ENCODE results near the gene THSD8. TPM values are rescaled to one million over a fixed set of nuclear protein-coding genes. Genes with fewer than 3 reads are reported as not detected.

THSD8 gene
- total RNA-seq, 2 donors from 2014 or later: not detected

DNA sequence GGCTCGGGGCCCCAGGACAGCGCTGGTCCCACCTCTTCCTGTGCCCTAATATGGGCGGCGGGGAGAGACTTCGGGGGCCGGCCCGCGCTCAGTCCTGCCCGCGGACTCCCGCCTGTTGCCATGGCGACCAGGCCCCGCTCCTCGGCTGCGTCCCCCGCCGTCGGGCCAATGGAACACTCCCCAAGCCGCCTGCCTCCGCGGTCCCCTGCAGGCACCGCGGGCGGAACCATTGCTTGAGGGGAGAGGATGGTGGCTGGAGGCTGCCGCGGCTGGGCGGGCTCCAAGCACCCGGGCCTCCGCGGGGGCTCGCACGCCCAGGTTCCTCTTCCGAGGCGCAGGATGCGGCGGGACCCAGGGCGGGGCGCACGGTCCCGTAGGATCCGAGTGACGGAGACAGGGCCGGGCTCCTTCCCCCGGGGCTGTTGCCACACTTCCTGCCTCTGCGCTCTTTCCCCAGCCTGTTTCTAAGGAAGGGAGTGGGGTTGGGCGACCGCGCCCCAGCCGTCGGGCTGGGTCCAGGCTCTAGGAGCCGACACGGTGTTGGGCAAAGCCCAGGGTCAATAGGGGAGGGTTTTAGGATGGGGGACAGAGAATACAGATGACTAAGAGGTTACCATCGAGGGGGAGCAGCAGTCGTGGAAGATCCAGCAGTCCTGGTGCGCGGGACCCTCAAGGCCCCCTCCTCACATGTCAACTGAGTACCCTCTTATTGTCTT is 11.8 kb upstream of the THSD8 start:
- peak overlapping the region; percentile 99 to 100 for H3K27ac ChIP-seq
- H3K4me1 ChIP-seq (ENCODE audit: control insufficient read depth in 1 of 2, low read depth in 2 of 2): peaks cover 38 to 54% of the 10 kb centered on the region in 2 donors
- ATAC-seq (ENCODE audit: insufficient number of reproducible peaks, low FRiP score, low read depth): peak; percentile 30
- peak; percentile 90 for DNase-seq (ENCODE audit: low spot score)
- no peaks in the 10 kb centered on the region for H3K27me3 ChIP-seq (replicated peaks; ENCODE audit: insufficient read depth)
- H3K9me3 ChIP-seq: no peaks in the 10 kb centered on the region
- TF ChIP-seq CTCF (IDR thresholded peaks at IDR 0.05): no peak
- peak overlapping the region; percentile 91 for H3K4me3 ChIP-seq
- H3K36me3 ChIP-seq: no peaks in the 10 kb centered on the region

DNA sequence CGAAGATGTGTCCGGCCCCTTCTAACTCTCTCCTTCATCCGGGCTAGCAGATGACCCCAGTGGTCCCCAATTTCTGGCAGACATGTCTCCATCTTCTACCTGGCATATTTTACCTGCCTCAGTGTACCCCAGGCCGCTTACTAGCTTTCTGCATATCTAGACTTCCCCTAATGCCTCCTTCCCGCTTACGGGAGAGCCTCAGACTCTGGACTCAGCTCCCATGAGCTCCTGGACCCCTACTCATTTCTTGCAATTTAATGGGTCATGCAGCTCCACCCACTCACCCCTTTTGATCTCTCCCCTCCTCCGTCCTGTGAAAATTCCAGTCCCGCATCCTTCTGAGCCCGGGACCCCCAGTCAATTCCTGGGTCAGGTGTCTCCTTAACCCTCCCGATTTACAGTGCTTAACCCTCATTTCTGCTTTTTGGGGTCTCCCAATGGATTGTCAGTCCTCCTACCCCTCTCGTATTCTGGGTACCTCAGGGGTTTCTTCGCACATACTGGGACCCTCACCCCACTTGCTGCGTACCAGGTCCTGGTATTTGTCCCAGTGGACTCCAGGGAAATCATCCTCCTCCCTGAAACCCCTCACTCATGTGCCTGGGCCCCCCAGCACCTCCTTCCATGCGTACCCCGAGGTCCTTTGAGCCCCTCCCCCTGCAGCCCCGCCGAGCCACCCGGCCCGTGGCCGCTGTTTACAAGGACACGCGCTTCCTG is 11.1 kb upstream of the THSD8 start:
- Histone ChIP-seq H3K9me3 (no peaks in the 10 kb centered on the region), H3K36me3 (no peaks in the 10 kb centered on the region), H3K27me3 (replicated peaks; ENCODE audit: insufficient read depth) (no peaks in the 10 kb centered on the region), H3K4me3 (peak overlapping the region; percentile 91), H3K4me1 (ENCODE audit: control insufficient read depth in 1 of 2, low read depth in 2 of 2) (peaks cover 33 to 50% of the 10 kb centered on the region in 2 donors), H3K27ac (peak overlapping the region; percentile 99 to 100)
- ATAC-seq (ENCODE audit: insufficient number of reproducible peaks, low FRiP score, low read depth) (no peak), DNase-seq (ENCODE audit: low spot score) (no peak)
- TF ChIP-seq CTCF (IDR thresholded peaks at IDR 0.05): no peak

- no peaks in the 10 kb centered on the region for H3K36me3 ChIP-seq
- peaks cover 26 to 50% of the 10 kb centered on the region in 2 donors for H3K4me1 ChIP-seq (ENCODE audit: control insufficient read depth in 1 of 2, low read depth in 2 of 2)
- peak within 1 kb of the TSS; percentile 99 to 100 for H3K27ac ChIP-seq
- DNase-seq (ENCODE audit: low spot score) (peak; percentile 88), ATAC-seq (ENCODE audit: insufficient number of reproducible peaks, low FRiP score, low read depth) (peak; percentile 23)
- TF ChIP-seq CTCF (IDR thresholded peaks at IDR 0.05): peak; percentile 11
- peak within 1 kb of the TSS; percentile 91 for H3K4me3 ChIP-seq
- H3K9me3 ChIP-seq: no peaks in the 10 kb centered on the region
- no peaks in the 10 kb centered on the region for H3K27me3 ChIP-seq (replicated peaks; ENCODE audit: insufficient read depth)
These were observed 10.4 kb upstream of the THSD8 start, which contains the start of gene JUNB for GRCh38 chr19:12791345-12792050. TSS of gene JUNB (plus strand) at chr19:12791486. CDS start at chr19:12791772, 286 bp downstream.

DNA sequence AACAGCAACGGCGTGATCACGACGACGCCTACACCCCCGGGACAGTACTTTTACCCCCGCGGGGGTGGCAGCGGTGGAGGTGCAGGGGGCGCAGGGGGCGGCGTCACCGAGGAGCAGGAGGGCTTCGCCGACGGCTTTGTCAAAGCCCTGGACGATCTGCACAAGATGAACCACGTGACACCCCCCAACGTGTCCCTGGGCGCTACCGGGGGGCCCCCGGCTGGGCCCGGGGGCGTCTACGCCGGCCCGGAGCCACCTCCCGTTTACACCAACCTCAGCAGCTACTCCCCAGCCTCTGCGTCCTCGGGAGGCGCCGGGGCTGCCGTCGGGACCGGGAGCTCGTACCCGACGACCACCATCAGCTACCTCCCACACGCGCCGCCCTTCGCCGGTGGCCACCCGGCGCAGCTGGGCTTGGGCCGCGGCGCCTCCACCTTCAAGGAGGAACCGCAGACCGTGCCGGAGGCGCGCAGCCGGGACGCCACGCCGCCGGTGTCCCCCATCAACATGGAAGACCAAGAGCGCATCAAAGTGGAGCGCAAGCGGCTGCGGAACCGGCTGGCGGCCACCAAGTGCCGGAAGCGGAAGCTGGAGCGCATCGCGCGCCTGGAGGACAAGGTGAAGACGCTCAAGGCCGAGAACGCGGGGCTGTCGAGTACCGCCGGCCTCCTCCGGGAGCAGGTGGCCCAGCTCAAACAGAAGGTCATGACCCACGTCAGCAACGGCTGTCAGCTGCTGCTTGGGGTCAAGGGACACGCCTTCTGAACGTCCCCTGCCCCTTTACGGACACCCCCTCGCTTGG is 9.6 kb upstream of the THSD8 start:
- Histone ChIP-seq H3K36me3 (no peaks in the 10 kb centered on the region), H3K27me3 (replicated peaks; ENCODE audit: insufficient read depth) (no peaks in the 10 kb centered on the region), H3K9me3 (no peaks in the 10 kb centered on the region), H3K4me1 (ENCODE audit: control insufficient read depth in 1 of 2, low read depth in 2 of 2) (peaks cover 19 to 44% of the 10 kb centered on the region in 2 donors), H3K4me3 (peak overlapping the region; percentile 91), H3K27ac (peak overlapping the region; percentile 99 to 100)
- no peak for TF ChIP-seq CTCF (IDR thresholded peaks at IDR 0.05)
- DNase-seq (ENCODE audit: low spot score): no peak
- ATAC-seq (ENCODE audit: insufficient number of reproducible peaks, low FRiP score, low read depth): no peak

All from thoracic aorta (tissue), 2 donors.